Neural cell (in vitro differentiated cells): ENCODE measurements around the gene TNS3. TPM values are rescaled to one million over a fixed set of nuclear protein-coding genes. Genes with fewer than 3 reads are reported as not detected.

Experiments used
- H2AFZ ChIP-seq: fragments of 200-600, 300-800 bp; sonication (generic), shearing (Covaris generic); 2 replicates; pipeline ENCODE4 v1.6.0; 2014; ENCODE audit warnings: low read depth, mild to moderate bottlenecking, antibody characterized with exemption, low read length, moderate library complexity
- H3F3A ChIP-seq: fragments of 200-600 bp; shearing (Covaris generic); 2 replicates; pipeline ENCODE4 v1.6.1; 2016; ENCODE audit warnings: mild to moderate bottlenecking, moderate library complexity, mixed read lengths, antibody characterized with exemption, low read length; ENCODE audit not compliant: insufficient read depth, poor library complexity, severe bottlenecking
- H3K27ac ChIP-seq: fragments of 200-600, 300-800 bp; sonication (generic), shearing (Covaris generic); 2 replicates; pipeline ENCODE4 v1.5.1; 2014; ENCODE audit warnings: mild to moderate bottlenecking, low read length, moderate library complexity
- H3K27me3 ChIP-seq: fragments of 300-800, 200-600 bp; sonication (generic), shearing (Covaris generic); 2 replicates; pipeline ENCODE4 v1.6.0; 2014; ENCODE audit warnings: mild to moderate bottlenecking, low read depth, low read length, moderate library complexity; ENCODE audit not compliant: insufficient read depth
- H3K36me3 ChIP-seq: fragments of 300-800, 200-600 bp; sonication (generic), shearing (Covaris generic); 2 replicates; pipeline ENCODE4 v1.5.1; 2014; ENCODE audit warnings: mild to moderate bottlenecking, antibody characterized with exemption, low read length, moderate library complexity; ENCODE audit not compliant: insufficient read depth
- H3K4me2 ChIP-seq: fragments of 300-800, 200-600 bp; sonication (generic), shearing (Covaris generic); 2 replicates; pipeline ENCODE4 v1.6.0; 2014; ENCODE audit warnings: mild to moderate bottlenecking, low read length
- H3K4me3 ChIP-seq: fragments of 300-800, 200-600 bp; sonication (generic), shearing (Covaris generic); 2 replicates; pipeline ENCODE4 v1.5.1; 2014; ENCODE audit warnings: mild to moderate bottlenecking, low read length, moderate library complexity
- H3K79me2 ChIP-seq: fragments of 200-600 bp; shearing (Covaris generic); replicated peaks from 2 replicates; pipeline ENCODE4 v1.6.0; 2014; ENCODE audit warnings: mild to moderate bottlenecking, low read length, moderate library complexity; ENCODE audit not compliant: insufficient read depth
- H3K9ac ChIP-seq: fragments of 300-800, 200-600 bp; sonication (generic), shearing (Covaris generic); 2 replicates; pipeline ENCODE4 v1.6.1; 2016; ENCODE audit warnings: mild to moderate bottlenecking, low read length, mixed read lengths
- H3K9me2 ChIP-seq: fragments of 200-600 bp; shearing (Covaris generic); 2 replicates; pipeline ENCODE4 v1.6.1; 2016; ENCODE audit warnings: mild to moderate bottlenecking, low read length, mixed read lengths; ENCODE audit not compliant: insufficient read depth
- H3K9me3 ChIP-seq: fragments of 200-600, 300-800 bp; sonication (generic), shearing (Covaris generic); 2 replicates; pipeline ENCODE4 v1.6.1; 2016; ENCODE audit warnings: mild to moderate bottlenecking, mixed run types, low read length, moderate library complexity, mixed read lengths
- H4K20me1 ChIP-seq: fragments of 200-600 bp; shearing (Covaris generic); 2 replicates; pipeline ENCODE4 v1.6.1; 2016; ENCODE audit warnings: mild to moderate bottlenecking, mixed run types; ENCODE audit not compliant: insufficient read depth
- EP300 ChIP-seq: fragments of 450-650 bp; conservative IDR thresholded peaks from 2 replicates; pipeline ENCODE4 v1.6.1; 2014; ENCODE audit warnings: antibody characterized with exemption, mild to moderate bottlenecking, moderate library complexity; ENCODE audit not compliant: poor library complexity, severe bottlenecking
- EZH2 ChIP-seq: fragments of 200-600, 300-800 bp; shearing (Covaris generic), sonication (generic); IDR thresholded peaks from 2 replicates; pipeline ENCODE4 v1.6.1; 2014; ENCODE audit warnings: antibody characterized with exemption, low read length, borderline replicate concordance, mild to moderate bottlenecking; ENCODE audit not compliant: insufficient read depth, poor library complexity, severe bottlenecking
- MXI1 ChIP-seq: fragments of 450-650 bp; conservative IDR thresholded peaks from 2 replicates; pipeline ENCODE4 v1.6.1; 2014; ENCODE audit warnings: antibody characterized with exemption, mild to moderate bottlenecking; ENCODE audit not compliant: poor library complexity, severe bottlenecking
- POLR2AphosphoS5 ChIP-seq: IDR thresholded peaks from 2 replicates; pipeline ENCODE4 v1.6.1; 2012
- RAD21 ChIP-seq: fragments of 450-650 bp; conservative IDR thresholded peaks from 2 replicates; pipeline ENCODE4 v1.6.1; 2014; ENCODE audit warnings: antibody characterized with exemption, mild to moderate bottlenecking, moderate library complexity
- SMC3 ChIP-seq: fragments of 450-650 bp; conservative IDR thresholded peaks from 2 replicates; pipeline ENCODE4 v1.6.1; 2014; ENCODE audit warnings: antibody characterized with exemption, mild to moderate bottlenecking, moderate library complexity; ENCODE audit not compliant: poor library complexity
- TAF1 ChIP-seq: IDR thresholded peaks from 2 replicates; pipeline ENCODE4 v1.6.1; 2012; ENCODE audit warnings: low read depth
- polyA plus RNA-seq: library from polyadenylated mRNA; depleted of rRNA; stranded (reverse); fragments of >200 nt; gene quantifications from 2 replicates; pipeline ENCODE4 v1.2.3, GENCODE V29; 2014
- TF ChIP-seq, protein P1 (sequence below): fragments of 450-650 bp; IDR thresholded peaks from 2 replicates; pipeline ENCODE4 v1.5.1; 2014; ENCODE audit warnings: antibody characterized with exemption, mild to moderate bottlenecking, moderate library complexity; ENCODE audit not compliant: poor library complexity, severe bottlenecking
- TF ChIP-seq, protein P2 (sequence below): IDR thresholded peaks from 2 replicates; pipeline ENCODE4 v1.6.1; 2012; ENCODE audit warnings: borderline replicate concordance

TNS3 gene
- polyA plus RNA-seq, 1 donor from 2014 or later: 0.58 TPM

DNA sequence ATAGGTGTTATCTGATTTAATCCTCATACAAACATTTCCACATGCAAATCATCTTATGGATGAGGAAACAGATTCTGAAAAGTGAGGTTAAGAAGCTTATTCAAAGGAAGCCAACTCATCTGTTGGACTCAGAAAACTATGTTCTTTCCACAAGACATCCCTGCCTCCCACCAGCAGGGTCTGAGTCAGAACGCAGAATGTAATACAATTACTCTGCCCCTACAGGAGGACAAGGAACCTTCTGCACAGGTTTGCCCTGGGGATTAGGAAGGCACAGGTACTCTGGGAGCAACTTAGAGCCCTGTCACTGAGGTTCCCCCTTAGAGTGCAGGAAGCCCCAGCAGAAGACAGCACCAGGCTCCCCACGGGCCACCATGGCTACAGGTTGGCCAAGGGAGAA, 255.7 kb downstream of the TNS3 start:
- H3K27ac ChIP-seq: no peak overlapping the region
- no peaks in the 10 kb centered on the region for H3K27me3 ChIP-seq
- no peaks in the 10 kb centered on the region for H3K9me3 ChIP-seq
- no peak overlapping the region for H3K4me2 ChIP-seq
- H4K20me1 ChIP-seq: no peaks in the 10 kb centered on the region
- no peaks in the 10 kb centered on the region for H3K79me2 ChIP-seq
- H3K4me3 ChIP-seq: no peak overlapping the region
- no peaks in the 10 kb centered on the region for H3K36me3 ChIP-seq
- no peaks in the 10 kb centered on the region for H3K9me2 ChIP-seq
- H3F3A ChIP-seq: no peaks in the 10 kb centered on the region
- H3K9ac ChIP-seq: no peak overlapping the region
- TF ChIP-seq RAD21 (no peak), TAF1 (no peak), EZH2 (no peak)
- H2AFZ ChIP-seq: no peak overlapping the region

DNA sequence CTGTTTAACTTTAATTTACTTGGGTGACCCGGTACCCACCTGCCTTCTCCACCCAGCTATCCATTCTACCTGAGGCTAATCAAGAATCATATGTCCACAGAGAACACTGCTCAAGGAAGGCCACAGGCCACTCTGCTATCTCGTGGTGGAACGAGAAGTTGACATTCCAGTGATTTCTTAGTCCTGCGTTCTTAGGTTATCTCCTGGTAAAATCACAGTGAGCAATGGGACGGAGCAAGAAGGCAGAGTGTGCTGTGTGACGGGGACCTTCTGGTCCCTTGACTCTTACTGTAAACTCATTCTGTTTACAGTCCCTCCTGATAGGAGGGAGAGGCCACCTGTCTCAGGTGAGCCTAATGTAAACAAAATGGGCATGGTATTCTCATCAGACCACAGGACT, 256.6 kb downstream of the TNS3 start:
- Histone ChIP-seq H3K4me3 (no peak overlapping the region), H2AFZ (no peak overlapping the region), H3K9me2 (no peaks in the 10 kb centered on the region), H4K20me1 (no peaks in the 10 kb centered on the region), H3K27ac (no peak overlapping the region), H3K36me3 (no peaks in the 10 kb centered on the region), H3F3A (no peaks in the 10 kb centered on the region), H3K79me2 (no peaks in the 10 kb centered on the region), H3K9ac (no peak overlapping the region), H3K9me3 (no peaks in the 10 kb centered on the region), H3K27me3 (no peaks in the 10 kb centered on the region), H3K4me2 (no peak overlapping the region)
- TF ChIP-seq EZH2 (no peak), MXI1 (no peak), POLR2AphosphoS5 (no peak), EP300 (no peak), TAF1 (no peak), RAD21 (no peak), SMC3 (no peak)
- TF ChIP-seq, protein P1, sequence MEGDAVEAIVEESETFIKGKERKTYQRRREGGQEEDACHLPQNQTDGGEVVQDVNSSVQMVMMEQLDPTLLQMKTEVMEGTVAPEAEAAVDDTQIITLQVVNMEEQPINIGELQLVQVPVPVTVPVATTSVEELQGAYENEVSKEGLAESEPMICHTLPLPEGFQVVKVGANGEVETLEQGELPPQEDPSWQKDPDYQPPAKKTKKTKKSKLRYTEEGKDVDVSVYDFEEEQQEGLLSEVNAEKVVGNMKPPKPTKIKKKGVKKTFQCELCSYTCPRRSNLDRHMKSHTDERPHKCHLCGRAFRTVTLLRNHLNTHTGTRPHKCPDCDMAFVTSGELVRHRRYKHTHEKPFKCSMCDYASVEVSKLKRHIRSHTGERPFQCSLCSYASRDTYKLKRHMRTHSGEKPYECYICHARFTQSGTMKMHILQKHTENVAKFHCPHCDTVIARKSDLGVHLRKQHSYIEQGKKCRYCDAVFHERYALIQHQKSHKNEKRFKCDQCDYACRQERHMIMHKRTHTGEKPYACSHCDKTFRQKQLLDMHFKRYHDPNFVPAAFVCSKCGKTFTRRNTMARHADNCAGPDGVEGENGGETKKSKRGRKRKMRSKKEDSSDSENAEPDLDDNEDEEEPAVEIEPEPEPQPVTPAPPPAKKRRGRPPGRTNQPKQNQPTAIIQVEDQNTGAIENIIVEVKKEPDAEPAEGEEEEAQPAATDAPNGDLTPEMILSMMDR: no peak
- TF ChIP-seq, protein P2, sequence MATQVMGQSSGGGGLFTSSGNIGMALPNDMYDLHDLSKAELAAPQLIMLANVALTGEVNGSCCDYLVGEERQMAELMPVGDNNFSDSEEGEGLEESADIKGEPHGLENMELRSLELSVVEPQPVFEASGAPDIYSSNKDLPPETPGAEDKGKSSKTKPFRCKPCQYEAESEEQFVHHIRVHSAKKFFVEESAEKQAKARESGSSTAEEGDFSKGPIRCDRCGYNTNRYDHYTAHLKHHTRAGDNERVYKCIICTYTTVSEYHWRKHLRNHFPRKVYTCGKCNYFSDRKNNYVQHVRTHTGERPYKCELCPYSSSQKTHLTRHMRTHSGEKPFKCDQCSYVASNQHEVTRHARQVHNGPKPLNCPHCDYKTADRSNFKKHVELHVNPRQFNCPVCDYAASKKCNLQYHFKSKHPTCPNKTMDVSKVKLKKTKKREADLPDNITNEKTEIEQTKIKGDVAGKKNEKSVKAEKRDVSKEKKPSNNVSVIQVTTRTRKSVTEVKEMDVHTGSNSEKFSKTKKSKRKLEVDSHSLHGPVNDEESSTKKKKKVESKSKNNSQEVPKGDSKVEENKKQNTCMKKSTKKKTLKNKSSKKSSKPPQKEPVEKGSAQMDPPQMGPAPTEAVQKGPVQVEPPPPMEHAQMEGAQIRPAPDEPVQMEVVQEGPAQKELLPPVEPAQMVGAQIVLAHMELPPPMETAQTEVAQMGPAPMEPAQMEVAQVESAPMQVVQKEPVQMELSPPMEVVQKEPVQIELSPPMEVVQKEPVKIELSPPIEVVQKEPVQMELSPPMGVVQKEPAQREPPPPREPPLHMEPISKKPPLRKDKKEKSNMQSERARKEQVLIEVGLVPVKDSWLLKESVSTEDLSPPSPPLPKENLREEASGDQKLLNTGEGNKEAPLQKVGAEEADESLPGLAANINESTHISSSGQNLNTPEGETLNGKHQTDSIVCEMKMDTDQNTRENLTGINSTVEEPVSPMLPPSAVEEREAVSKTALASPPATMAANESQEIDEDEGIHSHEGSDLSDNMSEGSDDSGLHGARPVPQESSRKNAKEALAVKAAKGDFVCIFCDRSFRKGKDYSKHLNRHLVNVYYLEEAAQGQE: no peak

DNA sequence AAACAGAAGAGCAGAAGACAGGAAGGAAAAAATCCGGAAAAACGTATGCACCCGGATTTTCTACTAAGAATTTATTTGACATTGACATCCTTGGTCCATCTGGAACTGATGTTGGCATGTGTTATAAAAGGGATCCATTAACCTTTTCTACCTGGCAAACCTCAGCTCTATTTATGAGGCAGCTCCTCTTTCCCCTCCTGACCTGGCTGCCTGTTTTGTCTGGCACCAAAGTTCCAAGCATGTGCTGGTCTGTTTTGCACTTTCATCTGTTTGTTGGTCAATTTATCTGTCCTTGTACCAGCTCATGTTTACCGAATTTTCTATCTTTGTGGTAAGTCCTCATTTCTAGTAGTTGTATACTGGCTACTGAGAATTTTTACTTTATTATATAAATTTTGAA, 258.0 kb downstream of the TNS3 start:
- Histone ChIP-seq H4K20me1 (no peaks in the 10 kb centered on the region), H3K4me3 (no peak overlapping the region), H3F3A (no peaks in the 10 kb centered on the region), H2AFZ (no peak overlapping the region), H3K79me2 (no peaks in the 10 kb centered on the region), H3K4me2 (no peak overlapping the region), H3K9me3 (no peaks in the 10 kb centered on the region), H3K27ac (no peak overlapping the region), H3K27me3 (no peaks in the 10 kb centered on the region), H3K36me3 (no peaks in the 10 kb centered on the region), H3K9me2 (no peaks in the 10 kb centered on the region), H3K9ac (no peak overlapping the region)
- TF ChIP-seq RAD21 (no peak), POLR2AphosphoS5 (no peak), EZH2 (no peak), TAF1 (no peak), SMC3 (no peak), EP300 (no peak), MXI1 (no peak)
- TF ChIP-seq, protein P1: no peak
- TF ChIP-seq, protein P2: no peak
